Measurements from ENCODE around the gene NDUFS2.
A peak's percentile ranks its signal among the peaks of the same experiment; 100 is the strongest.
"Not testable (repeated sequence)": the region's sequence is repeated elsewhere in the genome, so short reads cannot be mapped to it uniquely, and the experiment has no call there.

The NDUFS2 gene

GRCh38 chr1:161220002-161220401 is 17.8 kb downstream of the NDUFS2 start:
- DNase-seq (ENCODE audit: low spot score): no peak

- no peak for DNase-seq (ENCODE audit: low spot score)
These were observed 20.2 kb downstream of the NDUFS2 start for GRCh38 chr1:161222175-161223019.

- DNase-seq (ENCODE audit: low spot score): no peak
These were observed 21.9 kb downstream of the NDUFS2 start for GRCh38 chr1:161223805-161224694.

GRCh38 chr1:161224695-161225087 is 22.5 kb downstream of the NDUFS2 start:
- not testable (repeated sequence) for DNase-seq (ENCODE audit: low spot score)

GRCh38 chr1:161225178-161225533 is 23.0 kb downstream of the NDUFS2 start:
- DNase-seq (ENCODE audit: low spot score): no peak

- DNase-seq (ENCODE audit: low spot score): peak; percentile 100
These were observed 23.6 kb downstream of the NDUFS2 start, which contains the start of gene TOMM40L for GRCh38 chr1:161225534-161226319. Gene TOMM40L (plus strand): TSS chr1:161226060. CDS start chr1:161226490, 430 bp downstream.

GRCh38 chr1:161226320-161226711 is 24.1 kb downstream of the NDUFS2 start:
- no peak for DNase-seq (ENCODE audit: low spot score)

DNA sequence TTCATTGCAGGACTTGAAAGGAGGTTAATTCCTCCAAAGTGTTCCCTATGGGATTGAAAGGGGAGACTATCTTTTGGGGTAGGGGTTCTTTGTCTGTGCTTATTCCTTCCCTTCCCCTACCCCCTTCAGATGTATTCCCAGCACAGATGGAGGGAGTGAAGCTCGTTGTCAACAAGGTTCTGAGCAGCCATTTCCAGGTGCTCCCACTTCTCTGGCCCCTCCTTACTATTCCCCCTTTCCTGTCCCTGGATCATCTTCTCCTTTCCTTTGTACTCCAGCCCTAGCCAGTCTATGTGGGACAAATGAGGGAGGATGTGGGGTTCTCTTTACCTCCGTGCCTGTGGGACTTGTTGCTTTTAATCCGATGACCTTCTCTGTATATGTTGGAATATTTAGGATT is 24.6 kb downstream of the NDUFS2 start:
- no peak for DNase-seq (ENCODE audit: low spot score)

DNA sequence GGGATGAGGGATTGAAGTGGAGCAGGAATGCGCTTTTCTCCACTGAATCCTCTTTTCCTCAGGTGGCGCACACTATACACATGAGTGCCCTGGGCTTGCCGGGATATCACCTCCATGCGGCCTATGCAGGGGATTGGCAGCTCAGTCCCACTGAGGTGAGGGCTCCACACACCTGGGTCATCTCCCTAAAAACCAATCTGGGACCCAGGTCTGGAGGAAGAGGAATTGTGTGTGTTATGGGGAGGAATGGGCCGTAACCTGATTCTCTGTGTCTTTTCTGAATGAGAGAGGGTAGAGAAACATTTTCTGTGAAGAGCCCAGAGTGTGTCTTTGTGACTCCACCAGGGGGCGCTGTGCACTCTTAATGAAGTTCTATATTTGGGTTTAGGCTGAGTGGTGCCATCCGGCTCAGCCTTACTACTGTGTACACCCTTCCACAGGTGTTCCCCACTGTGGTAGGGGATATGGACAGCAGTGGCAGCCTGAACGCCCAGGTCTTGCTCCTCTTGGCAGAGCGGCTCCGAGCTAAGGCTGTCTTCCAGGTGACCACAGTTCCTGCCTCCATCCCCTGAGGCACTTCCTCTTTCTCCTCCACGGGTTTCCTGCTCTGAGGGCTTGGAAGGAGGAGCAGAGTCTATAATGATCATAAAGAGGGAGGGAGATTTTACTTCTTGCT is 25.2 kb downstream of the NDUFS2 start:
- peak; percentile 88 for DNase-seq (ENCODE audit: low spot score)

GRCh38 chr1:161228032-161228431 is 25.9 kb downstream of the NDUFS2 start:
- DNase-seq (ENCODE audit: low spot score): no peak

GRCh38 chr1:161229896-161230295 is 27.7 kb downstream of the NDUFS2 start:
- no peak for DNase-seq (ENCODE audit: low spot score)

DNA sequence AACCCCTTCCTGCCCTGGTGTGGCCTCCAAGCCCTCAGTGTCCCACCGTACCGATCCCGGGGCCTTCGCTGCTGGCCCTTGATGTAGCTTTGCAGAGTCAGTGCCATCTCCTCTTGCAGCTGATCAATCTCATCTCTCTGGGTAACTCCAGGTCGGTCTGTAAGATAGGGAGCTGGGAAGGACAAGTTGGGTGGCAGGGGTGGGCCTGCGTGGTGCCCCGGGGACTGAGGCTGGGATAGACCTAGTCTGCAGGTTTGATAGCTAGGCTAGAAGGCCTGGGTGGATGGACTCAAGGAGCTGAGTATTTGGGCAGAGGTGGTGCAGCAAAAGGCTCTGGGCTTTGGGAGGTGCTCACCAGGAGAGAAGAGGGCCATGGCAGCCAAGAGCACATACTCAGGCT is 28.6 kb downstream of the NDUFS2 start:
- DNase-seq (ENCODE audit: low spot score): no peak

DNA sequence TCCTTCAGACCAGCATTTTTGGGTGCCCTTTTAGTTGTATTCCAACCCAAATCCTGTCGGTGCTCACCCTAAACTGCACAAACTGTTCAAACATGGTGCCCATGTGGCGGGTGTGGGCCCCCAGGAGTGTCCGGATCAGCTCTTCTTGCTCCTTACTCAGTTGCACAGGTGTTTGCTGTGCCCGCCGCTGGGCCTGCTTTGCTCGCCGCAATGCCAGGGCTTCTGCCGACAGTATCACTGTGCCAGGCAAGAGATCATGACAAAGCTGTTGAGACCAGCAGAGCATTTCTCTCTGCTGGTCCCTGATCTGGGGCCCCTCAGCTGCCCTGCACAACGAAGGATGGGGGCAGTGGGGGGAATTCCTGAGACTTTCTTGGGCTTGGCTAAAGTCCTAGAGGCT is 30.9 kb downstream of the NDUFS2 start:
- DNase-seq (ENCODE audit: low spot score): no peak

DNA sequence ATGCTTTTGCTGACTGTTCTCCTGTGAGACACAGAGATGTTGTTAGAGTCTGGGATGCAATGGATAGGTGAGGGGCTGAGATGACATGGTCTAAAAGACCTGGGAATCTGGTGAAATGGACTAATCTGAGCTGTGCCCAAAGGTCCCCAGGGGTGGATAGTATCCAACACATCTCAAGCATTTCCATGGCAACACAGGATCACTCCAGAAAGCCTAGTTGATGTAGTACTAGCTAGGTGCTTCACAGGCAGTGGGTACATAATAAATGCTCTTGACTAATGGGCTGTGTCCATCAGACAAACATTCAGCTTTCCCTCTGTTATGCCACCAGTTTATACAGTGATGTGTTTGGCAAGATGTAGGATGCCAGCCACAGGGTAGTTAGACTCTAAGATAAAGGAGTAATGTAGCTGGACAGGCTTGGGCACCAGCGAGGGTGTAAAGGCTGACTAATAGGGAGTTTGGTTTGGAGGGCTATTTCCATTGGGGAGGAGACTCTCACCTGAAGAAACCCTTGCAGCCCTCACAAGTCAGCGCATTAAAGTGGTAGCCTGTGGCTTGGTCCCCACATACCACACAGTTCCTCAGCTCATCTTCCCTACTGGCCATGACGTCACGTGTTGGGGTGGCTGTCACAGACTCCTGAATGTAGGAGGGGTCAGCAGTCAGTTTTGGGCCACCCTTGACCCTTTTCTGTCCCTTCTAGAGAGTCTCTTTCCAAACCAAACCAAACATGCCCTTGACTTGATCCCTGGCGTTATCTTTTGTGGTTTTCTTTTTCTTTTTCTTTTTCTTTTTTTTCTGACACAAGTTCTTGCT is 34.0 kb downstream of the NDUFS2 start:
- DNase-seq (ENCODE audit: low spot score): no peak

DNA sequence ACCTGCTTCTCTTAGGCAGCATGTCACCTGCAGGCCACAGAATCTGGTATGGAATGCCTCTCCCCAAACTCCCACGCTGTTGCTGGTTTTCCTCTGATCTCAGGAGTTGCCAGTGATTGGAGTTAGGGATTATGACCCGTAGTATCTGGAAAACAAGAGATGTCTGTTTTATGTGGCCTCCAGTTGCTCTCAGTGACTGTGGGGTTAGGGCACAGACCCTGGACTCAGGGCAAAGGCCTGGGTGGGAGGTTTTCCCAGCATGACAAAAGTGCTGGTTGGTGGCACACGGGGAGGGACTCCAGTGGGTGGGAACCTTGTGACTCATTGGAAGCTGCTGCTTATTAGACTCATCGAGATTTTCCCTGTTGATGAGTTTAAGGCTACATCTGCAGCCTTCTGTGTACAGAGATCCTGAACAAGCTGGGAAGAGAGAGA is 35.9 kb downstream of the NDUFS2 start, which contains the start of gene NR1I3:
NR1I3 (minus strand) TSS at position 165 of the 435 bp plus-strand sequence. CDS start 1,638 bp downstream, outside the sequence.
- DNase-seq (ENCODE audit: low spot score): no peak

GRCh38 chr1:161241682-161242081 is 39.5 kb downstream of the NDUFS2 start:
- no peak for DNase-seq (ENCODE audit: low spot score)

- DNase-seq (ENCODE audit: low spot score): no peak
These were observed 40.1 kb downstream of the NDUFS2 start for GRCh38 chr1:161242313-161242712.

GRCh38 chr1:161244888-161245287 is 42.7 kb downstream of the NDUFS2 start:
- DNase-seq (ENCODE audit: low spot score): no peak

DNA sequence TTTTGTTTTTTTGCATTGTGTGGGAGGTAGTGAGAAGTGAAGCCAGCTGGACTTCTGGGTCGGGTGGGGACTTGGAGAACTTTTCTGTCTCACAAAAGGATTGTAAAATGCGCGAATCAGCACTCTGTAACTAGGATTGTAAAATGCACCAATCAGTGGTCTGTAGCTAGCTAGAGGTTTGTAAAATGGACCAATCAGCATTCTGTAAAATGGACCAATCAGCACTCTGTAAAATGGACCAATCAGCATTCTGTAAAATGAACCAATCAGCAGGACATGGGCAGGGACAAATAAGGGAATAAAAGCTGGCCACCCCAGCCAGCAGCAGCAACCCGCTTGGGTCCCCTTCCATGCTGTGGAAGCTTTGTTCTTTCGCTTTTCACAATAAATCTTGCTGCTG is 47.9 kb downstream of the NDUFS2 start:
- not testable (repeated sequence) for DNase-seq (ENCODE audit: low spot score)

- no peak for DNase-seq (ENCODE audit: low spot score)
These were observed 48.7 kb downstream of the NDUFS2 start for GRCh38 chr1:161250829-161251228.

GRCh38 chr1:161251579-161251978 is 49.4 kb downstream of the NDUFS2 start:
- DNase-seq (ENCODE audit: low spot score): no peak

Measured in COLO829 (cell line).